GM23338 (cell line): ENCODE measurements around the gene GPR153. TPM values are rescaled to one million over a fixed set of nuclear protein-coding genes. Genes with fewer than 3 reads are reported as not detected.

Experiments used
- ATAC-seq: fragments of 200-7000 bp; cut with Tn5 transposase; 3 replicates; pipeline ENCODE4 v1.9.1; 2020
- DNase-seq: peaks from one replicate; pipeline ENCODE4 v3.0.0-alpha.2; 2015; ENCODE audit warnings: low spot score
- H2AFZ ChIP-seq: fragments of 200-600 bp; sonication (generic); 2 replicates; pipeline ENCODE4 v1.8.0; 2016; ENCODE audit warnings: antibody characterized with exemption, mild to moderate bottlenecking, moderate library complexity
- H3F3A ChIP-seq: fragments of 200-600 bp; sonication (generic); replicated peaks from 2 replicates; pipeline ENCODE4 v1.8.0; 2017; ENCODE audit warnings: antibody characterized with exemption, mixed run types, low read depth
- H3K27ac ChIP-seq: fragments of 200-600 bp; sonication (generic); 2 replicates; pipeline ENCODE4 v1.6.1; 2016; ENCODE audit warnings: low read depth
- H3K27me3 ChIP-seq: fragments of 200-600 bp; sonication (generic); 2 replicates; pipeline ENCODE4 v1.8.0; 2016; ENCODE audit warnings: mild to moderate bottlenecking, mixed run types, moderate library complexity; ENCODE audit not compliant: insufficient read depth
- H3K36me3 ChIP-seq: fragments of 200-600 bp; sonication (generic); 2 replicates; pipeline ENCODE4 v1.8.0; 2016; ENCODE audit warnings: mild to moderate bottlenecking; ENCODE audit not compliant: insufficient read depth
- H3K4me1 ChIP-seq: fragments of 200-600 bp; sonication (generic); 2 replicates; pipeline ENCODE4 v1.8.0; 2016; ENCODE audit warnings: mild to moderate bottlenecking, moderate library complexity; ENCODE audit not compliant: insufficient read depth
- H3K4me2 ChIP-seq: fragments of 200-600 bp; sonication (generic); 2 replicates; pipeline ENCODE4 v1.7.1; 2017; ENCODE audit warnings: mixed run types
- H3K4me3 ChIP-seq: fragments of 200-600 bp; sonication (generic); 2 replicates; pipeline ENCODE4 v1.6.1; 2016; ENCODE audit warnings: mixed run types
- H3K79me2 ChIP-seq: fragments of 200-600 bp; sonication (generic); replicated peaks from 2 replicates; pipeline ENCODE4 v1.8.0; 2017; ENCODE audit warnings: mild to moderate bottlenecking; ENCODE audit not compliant: insufficient read depth
- H3K9me2 ChIP-seq: fragments of 200-600 bp; sonication (generic); 2 replicates; pipeline ENCODE4 v1.8.0; 2017; ENCODE audit not compliant: insufficient read depth
- H4K20me1 ChIP-seq: fragments of 200-600 bp; sonication (generic); replicated peaks from 2 replicates; pipeline ENCODE4 v1.8.0; 2017; ENCODE audit warnings: mild to moderate bottlenecking; ENCODE audit not compliant: insufficient read depth
- H3K27ac Mint-ChIP-seq: 2 replicates; pipeline ENCODE4 v1.8.0; 2020; ENCODE audit warnings: inconsistent platforms, mild to moderate bottlenecking, moderate library complexity, mixed read lengths
- H3K27me3 Mint-ChIP-seq: 3 replicates; pipeline ENCODE4 v1.8.0; 2022; ENCODE audit warnings: low read depth, mild to moderate bottlenecking, moderate library complexity, mixed read lengths, inconsistent platforms; ENCODE audit not compliant: insufficient read depth, poor library complexity
- H3K36me3 Mint-ChIP-seq: 3 replicates; pipeline ENCODE4 v1.8.0; 2021; ENCODE audit warnings: low read depth, mild to moderate bottlenecking, inconsistent platforms, moderate library complexity, mixed read lengths
- H3K4me1 Mint-ChIP-seq: 3 replicates; pipeline ENCODE4 v1.8.0; 2020; ENCODE audit warnings: mild to moderate bottlenecking, inconsistent platforms, mixed read lengths
- H3K4me3 Mint-ChIP-seq: 3 replicates; pipeline ENCODE4 v1.8.0; 2021; ENCODE audit warnings: moderate library complexity, mild to moderate bottlenecking, inconsistent platforms, mixed read lengths
- H3K9me3 Mint-ChIP-seq: 3 replicates; pipeline ENCODE4 v1.8.0; 2020; ENCODE audit warnings: moderate library complexity, mild to moderate bottlenecking, inconsistent platforms, mixed read lengths
- CREB1 ChIP-seq: fragments of 250-450 bp; sonication (Bioruptor Pico); IDR thresholded peaks from 2 replicates; pipeline ENCODE4 v1.5.0; 2020; ENCODE audit warnings: low read depth, mild to moderate bottlenecking, moderate library complexity
- CTCF ChIP-seq, 2 experiments: fragments of 200-600 bp in 1 of 2; sonication (generic) in 1 of 2; conservative IDR thresholded peaks; 2 replicates each; pipeline versions ENCODE4 v1.5.1 to v1.6.1; 2016 to 2017; ENCODE audit warnings: antibody characterized with exemption in 2 of 2, low read depth in 2 of 2, mild to moderate bottlenecking in 2 of 2, moderate library complexity in 1 of 2
- ETS1 ChIP-seq: IDR thresholded peaks from 2 replicates; pipeline ENCODE4 v1.6.1; 2016; ENCODE audit warnings: antibody characterized with exemption
- EZH2 ChIP-seq: fragments of 200-600 bp; sonication (generic); IDR thresholded peaks from one replicate; pipeline ENCODE4 v1.8.0; 2017; ENCODE audit warnings: antibody characterized with exemption, mild to moderate bottlenecking, low read depth; ENCODE audit not compliant: unreplicated experiment
- EZH2phosphoT487 ChIP-seq: fragments of 200-600 bp; sonication (generic); IDR thresholded peaks from one replicate; pipeline ENCODE4 v1.8.1; 2018; ENCODE audit warnings: antibody characterized with exemption; ENCODE audit not compliant: unreplicated experiment
- JUNB ChIP-seq: IDR thresholded peaks from one replicate; pipeline ENCODE4 v1.6.1; 2016; ENCODE audit warnings: antibody characterized with exemption; ENCODE audit not compliant: unreplicated experiment
- NANOG ChIP-seq: IDR thresholded peaks from 2 replicates; pipeline ENCODE4 v1.6.1; 2016; ENCODE audit warnings: antibody characterized with exemption, borderline replicate concordance
- POLR2AphosphoS5 ChIP-seq: IDR thresholded peaks from 2 replicates; pipeline ENCODE4 v1.6.1; 2016; ENCODE audit warnings: antibody characterized with exemption, low read depth
- REST ChIP-seq: IDR thresholded peaks from one replicate; pipeline ENCODE4 v1.6.1; 2018; ENCODE audit warnings: antibody characterized with exemption; ENCODE audit not compliant: unreplicated experiment
- STAT1 ChIP-seq: IDR thresholded peaks from one replicate; pipeline ENCODE4 v1.6.1; 2016; ENCODE audit warnings: antibody characterized with exemption; ENCODE audit not compliant: unreplicated experiment
- ZNF114 ChIP-seq: fragments of 250-450 bp; sonication (Bioruptor Pico); IDR thresholded peaks from 2 replicates; pipeline ENCODE4 v1.5.0; 2020; ENCODE audit warnings: mild to moderate bottlenecking, moderate library complexity
- ZNF331 ChIP-seq: fragments of 250-450 bp; sonication (Bioruptor Pico); IDR thresholded peaks from 2 replicates; pipeline ENCODE4 v1.5.0; 2020; ENCODE audit warnings: low read depth, mild to moderate bottlenecking, moderate library complexity
- ZNF462 ChIP-seq: fragments of 250-450 bp; sonication (Bioruptor Pico); IDR thresholded peaks from 2 replicates; pipeline ENCODE4 v1.5.0; 2020; ENCODE audit warnings: mild to moderate bottlenecking, moderate library complexity
- long read RNA-seq: library from polyadenylated mRNA; unstranded; transcript quantifications from one replicate; pipeline ENCODE4 v2.0.0, GENCODE V29; 2020; ENCODE audit not compliant: unreplicated experiment
- polyA plus RNA-seq: library from polyadenylated mRNA; unstranded; fragments of >200 nt; fragmentation: Nextera tagmentation; extraction: Ambion mirVana; gene quantifications from 2 replicates; pipeline ENCODE4 v1.2.1, GENCODE V29; 2016
- total RNA-seq: library from RNA; depleted of rRNA; stranded (reverse); fragments of >200 nt; shearing (Covaris generic); gene quantifications from 2 replicates; pipeline ENCODE4 v1.2.3, GENCODE V29; 2014; rRNA removed

Gene GPR153
- total RNA-seq (8.8 and 9.0 TPM in 2 replicates), polyA plus RNA-seq (1.3 and 1.9 TPM in 2 replicates)
- long read RNA-seq, partial matches to known transcripts: 0 of 2 reads
- long read RNA-seq, other reads (novel, unspliced or antisense): 2 of 2 reads

- ATAC-seq: peak; percentile 24
- Histone ChIP-seq H3K4me3 (peak within 1 kb of the TSS; percentile 71), H3K27ac (no peak within 1 kb of the TSS), H3K9me2 (no peaks in the 10 kb centered on the region), H3K79me2 (no peaks in the 10 kb centered on the region), H3K36me3 (no peaks in the 10 kb centered on the region), H3K4me1 (no peaks in the 10 kb centered on the region; the same call in 1 of the 2 replicates), H3K4me2 (peak within 1 kb of the TSS; percentile 86), H3K27me3 (peaks cover 21% of the 10 kb centered on the region), H2AFZ (peak within 1 kb of the TSS; percentile 85), H4K20me1 (no peaks in the 10 kb centered on the region; the same call in 1 of the 2 replicates), H3F3A (peaks cover 17% of the 10 kb centered on the region)
- no peak for TF ChIP-seq CREB1 (CRISPR knock-in tag)
- no peak for TF ChIP-seq EZH2
- TF ChIP-seq ZNF114: no peak
- TF ChIP-seq POLR2AphosphoS5: no peak
- no peak for TF ChIP-seq ETS1
- TF ChIP-seq EZH2phosphoT487: no peak
- TF ChIP-seq NANOG: no peak
- no peak for TF ChIP-seq CTCF (conservative IDR thresholded peaks at IDR 0.05; ENCODE audit: low read depth in 2 of 2)
- no peak for TF ChIP-seq REST
- no peak for TF ChIP-seq STAT1
- TF ChIP-seq JUNB: no peak
- no peak for TF ChIP-seq ZNF331
- no peak for TF ChIP-seq ZNF462 (CRISPR knock-in tag)
- peaks cover 30% of the 10 kb centered on the region for H3K27me3 Mint-ChIP-seq
- peak; percentile 71 for DNase-seq
- H3K9me3 Mint-ChIP-seq: no peaks in the 10 kb centered on the region
- H3K4me1 Mint-ChIP-seq: peaks cover 8% of the 10 kb centered on the region; the same call in 2 of the 3 replicates
- H3K27ac Mint-ChIP-seq: no peak within 1 kb of the TSS
- H3K36me3 Mint-ChIP-seq: no peaks in the 10 kb centered on the region; the same call in 2 of the 3 replicates
- peak within 1 kb of the TSS; percentile 72 for H3K4me3 Mint-ChIP-seq
These were observed at the start of gene GPR153 for GRCh38 chr1:6260961-6261614. Gene GPR153, minus strand, starts transcription at chr1:6261098. Its CDS starts 6,193 bp downstream, at chr1:6254905.
